Measurements from ENCODE around the gene NECTIN3. TPM values are rescaled to one million over a fixed set of nuclear protein-coding genes. Genes with fewer than 3 reads are reported as not detected.

NECTIN3 gene
- total RNA-seq, 1 experiment from 2014 or later, result 75.8 TPM

DNA sequence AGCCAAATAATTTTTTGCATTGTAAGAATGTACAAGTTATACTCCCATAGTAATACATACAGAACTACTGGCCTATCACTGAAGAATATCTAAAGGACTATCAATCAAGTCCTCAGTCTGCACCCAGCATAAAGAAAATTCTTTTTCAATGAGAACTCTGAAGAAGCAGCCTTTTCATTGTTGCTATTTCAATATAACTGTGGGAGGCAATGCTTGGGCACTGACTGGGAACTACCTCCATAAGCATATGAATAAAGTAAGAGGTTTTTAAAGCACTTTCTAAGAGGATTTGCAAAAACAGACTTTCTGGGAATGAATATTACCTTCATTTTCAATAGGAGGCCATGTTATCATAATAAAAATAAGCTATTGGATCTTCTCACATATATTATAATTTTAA, 24.6 kb upstream of the NECTIN3 start:
- H3K27me3 Mint-ChIP-seq (ENCODE audit: insufficient read depth, unreplicated experiment), result no peaks in the 10 kb centered on the region
- H3K27ac Mint-ChIP-seq (ENCODE audit: unreplicated experiment), result no peak overlapping the region
- no peaks in the 10 kb centered on the region for H3K36me3 Mint-ChIP-seq (ENCODE audit: insufficient read depth, unreplicated experiment)
- no peak for DNase-seq
- Histone ChIP-seq H3K9me3 (no peaks in the 10 kb centered on the region), H3K27me3 (replicated peaks; ENCODE audit: control insufficient read depth, insufficient read depth, low read length) (no peaks in the 10 kb centered on the region), H3K4me3 (ENCODE audit: low read depth, low read length) (no peak overlapping the region), H3K36me3 (ENCODE audit: control insufficient read depth, insufficient read depth, low read length) (no peaks in the 10 kb centered on the region), H3K4me1 (0 out of 2 replicates have a peak, but pooled peaks cover 7% of the 10 kb centered on the region)
- POLR2A ChIA-PET, result no interaction called here
- peaks cover 13% of the 10 kb centered on the region for H3K4me1 Mint-ChIP-seq (ENCODE audit: low read depth, unreplicated experiment)
- CTCF ChIA-PET, result no interaction called here
- H3K4me3 Mint-ChIP-seq (ENCODE audit: unreplicated experiment), result no peak overlapping the region
- BruUV-seq (replicated peaks), result no TSS peak
- TF ChIP-seq, protein P1, sequence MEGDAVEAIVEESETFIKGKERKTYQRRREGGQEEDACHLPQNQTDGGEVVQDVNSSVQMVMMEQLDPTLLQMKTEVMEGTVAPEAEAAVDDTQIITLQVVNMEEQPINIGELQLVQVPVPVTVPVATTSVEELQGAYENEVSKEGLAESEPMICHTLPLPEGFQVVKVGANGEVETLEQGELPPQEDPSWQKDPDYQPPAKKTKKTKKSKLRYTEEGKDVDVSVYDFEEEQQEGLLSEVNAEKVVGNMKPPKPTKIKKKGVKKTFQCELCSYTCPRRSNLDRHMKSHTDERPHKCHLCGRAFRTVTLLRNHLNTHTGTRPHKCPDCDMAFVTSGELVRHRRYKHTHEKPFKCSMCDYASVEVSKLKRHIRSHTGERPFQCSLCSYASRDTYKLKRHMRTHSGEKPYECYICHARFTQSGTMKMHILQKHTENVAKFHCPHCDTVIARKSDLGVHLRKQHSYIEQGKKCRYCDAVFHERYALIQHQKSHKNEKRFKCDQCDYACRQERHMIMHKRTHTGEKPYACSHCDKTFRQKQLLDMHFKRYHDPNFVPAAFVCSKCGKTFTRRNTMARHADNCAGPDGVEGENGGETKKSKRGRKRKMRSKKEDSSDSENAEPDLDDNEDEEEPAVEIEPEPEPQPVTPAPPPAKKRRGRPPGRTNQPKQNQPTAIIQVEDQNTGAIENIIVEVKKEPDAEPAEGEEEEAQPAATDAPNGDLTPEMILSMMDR (IDR thresholded peaks at IDR 0.05; ENCODE audit: insufficient read depth in 1 of 2, low read depth in 1 of 2, low read length in 1 of 2, severe bottlenecking in 1 of 2, unreplicated experiment in 1 of 2), result no peak
- H3K9me3 Mint-ChIP-seq (ENCODE audit: unreplicated experiment), result no peaks in the 10 kb centered on the region
- intact Hi-C loops (cut with micrococcal nuclease; ENCODE audit: unreplicated experiment), result no loop called here

DNA sequence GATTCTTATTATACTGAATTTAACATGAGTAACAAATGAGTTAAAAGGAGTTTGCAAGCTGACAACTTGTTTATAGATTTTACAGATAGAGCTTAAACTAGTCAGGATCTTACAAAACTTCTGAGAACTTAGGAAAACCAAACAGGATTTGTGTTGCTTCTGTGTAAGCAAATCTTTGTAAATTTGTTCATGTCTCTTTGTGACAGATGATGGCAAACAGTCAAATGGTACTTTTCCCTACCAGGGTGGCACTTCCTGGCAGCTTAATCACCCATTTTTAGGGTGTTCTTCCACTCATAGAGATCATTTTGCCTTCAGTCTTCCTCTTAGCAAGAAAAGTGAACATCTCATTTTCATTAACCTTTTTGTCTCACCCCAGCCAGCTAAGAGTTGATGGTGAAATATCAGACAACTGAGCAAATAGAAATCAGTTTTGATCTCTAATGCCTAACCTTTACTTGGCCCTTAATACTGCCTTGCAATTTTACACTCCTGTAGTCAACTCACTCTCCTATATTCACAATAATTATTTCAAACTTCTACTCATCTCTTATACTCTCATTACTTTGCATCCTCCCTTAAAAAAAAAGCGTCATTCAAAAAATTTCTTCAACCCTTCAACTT, 23.7 kb upstream of the NECTIN3 start:
- Mint-ChIP-seq H3K27ac (ENCODE audit: unreplicated experiment) (no peak overlapping the region), H3K9me3 (ENCODE audit: unreplicated experiment) (no peaks in the 10 kb centered on the region), H3K4me1 (ENCODE audit: low read depth, unreplicated experiment) (peaks cover 13% of the 10 kb centered on the region), H3K27me3 (ENCODE audit: insufficient read depth, unreplicated experiment) (no peaks in the 10 kb centered on the region), H3K4me3 (ENCODE audit: unreplicated experiment) (no peak overlapping the region), H3K36me3 (ENCODE audit: insufficient read depth, unreplicated experiment) (no peaks in the 10 kb centered on the region)
- intact Hi-C loops (cut with micrococcal nuclease; ENCODE audit: unreplicated experiment), result no loop called here
- H3K4me3 ChIP-seq (ENCODE audit: low read depth, low read length), result no peak overlapping the region
- CTCF ChIA-PET, result no interaction called here
- H3K4me1 ChIP-seq, result 0 out of 2 replicates have a peak, but pooled peaks cover 7% of the 10 kb centered on the region
- no peaks in the 10 kb centered on the region for H3K36me3 ChIP-seq (ENCODE audit: control insufficient read depth, insufficient read depth, low read length)
- POLR2A ChIA-PET, result no interaction called here
- no peaks in the 10 kb centered on the region for H3K9me3 ChIP-seq
- DNase-seq, result no peak
- TF ChIP-seq, protein P1 (IDR thresholded peaks at IDR 0.05; ENCODE audit: insufficient read depth in 1 of 2, low read depth in 1 of 2, low read length in 1 of 2, severe bottlenecking in 1 of 2, unreplicated experiment in 1 of 2), result no peak
- H3K27me3 ChIP-seq (replicated peaks; ENCODE audit: control insufficient read depth, insufficient read depth, low read length), result no peaks in the 10 kb centered on the region
- no TSS peak for BruUV-seq (replicated peaks)

DNA sequence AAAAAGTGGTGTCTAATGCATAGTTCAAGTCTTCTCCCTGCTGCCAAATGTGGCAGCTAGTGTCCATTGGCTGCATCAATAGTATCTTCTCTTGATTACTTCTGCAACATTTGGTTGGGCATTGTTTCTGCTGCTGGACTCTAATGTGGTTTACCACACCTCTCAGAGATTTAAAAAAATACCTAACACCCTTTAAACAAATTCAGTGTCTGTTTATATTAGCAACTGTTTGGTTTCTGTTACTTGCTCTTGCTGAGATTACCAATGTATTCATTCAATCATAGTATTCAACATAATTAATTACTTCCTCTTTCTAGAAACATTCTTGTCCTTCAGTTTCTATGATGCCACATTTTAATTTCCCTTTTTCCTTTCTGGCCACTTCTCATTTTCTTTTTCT, 20.3 kb upstream of the NECTIN3 start:
- H3K36me3 Mint-ChIP-seq (ENCODE audit: insufficient read depth, unreplicated experiment), result no peaks in the 10 kb centered on the region
- ChIA-PET CTCF (no interaction called here), POLR2A (no interaction called here)
- no peak overlapping the region for H3K27ac Mint-ChIP-seq (ENCODE audit: unreplicated experiment)
- H3K4me1 ChIP-seq, result 0 out of 2 replicates have a peak, but pooled peaks cover 7% of the 10 kb centered on the region
- intact Hi-C loops (cut with micrococcal nuclease; ENCODE audit: unreplicated experiment), result no loop called here
- TF ChIP-seq, protein P1 (IDR thresholded peaks at IDR 0.05; ENCODE audit: insufficient read depth in 1 of 2, low read depth in 1 of 2, low read length in 1 of 2, severe bottlenecking in 1 of 2, unreplicated experiment in 1 of 2), result no peak
- H3K27me3 Mint-ChIP-seq (ENCODE audit: insufficient read depth, unreplicated experiment), result no peaks in the 10 kb centered on the region
- BruUV-seq (replicated peaks), result no TSS peak
- peaks cover 19% of the 10 kb centered on the region for H3K9me3 Mint-ChIP-seq (ENCODE audit: unreplicated experiment)
- H3K4me3 ChIP-seq (ENCODE audit: low read depth, low read length), result no peak overlapping the region
- peaks cover 13% of the 10 kb centered on the region for H3K4me1 Mint-ChIP-seq (ENCODE audit: low read depth, unreplicated experiment)
- no peak for DNase-seq
- no peaks in the 10 kb centered on the region; the same call in 1 of the 2 replicates for H3K9me3 ChIP-seq
- no peaks in the 10 kb centered on the region for H3K36me3 ChIP-seq (ENCODE audit: control insufficient read depth, insufficient read depth, low read length)
- H3K4me3 Mint-ChIP-seq (ENCODE audit: unreplicated experiment), result no peak overlapping the region
- H3K27me3 ChIP-seq (replicated peaks; ENCODE audit: control insufficient read depth, insufficient read depth, low read length), result no peaks in the 10 kb centered on the region

Measured in Caco-2 (cell line).